ENCODE measurements around the gene LRRTM4.
"Not testable (repeated sequence)": the region's sequence is repeated elsewhere in the genome, so short reads cannot be mapped to it uniquely, and the experiment has no call there.

DNA sequence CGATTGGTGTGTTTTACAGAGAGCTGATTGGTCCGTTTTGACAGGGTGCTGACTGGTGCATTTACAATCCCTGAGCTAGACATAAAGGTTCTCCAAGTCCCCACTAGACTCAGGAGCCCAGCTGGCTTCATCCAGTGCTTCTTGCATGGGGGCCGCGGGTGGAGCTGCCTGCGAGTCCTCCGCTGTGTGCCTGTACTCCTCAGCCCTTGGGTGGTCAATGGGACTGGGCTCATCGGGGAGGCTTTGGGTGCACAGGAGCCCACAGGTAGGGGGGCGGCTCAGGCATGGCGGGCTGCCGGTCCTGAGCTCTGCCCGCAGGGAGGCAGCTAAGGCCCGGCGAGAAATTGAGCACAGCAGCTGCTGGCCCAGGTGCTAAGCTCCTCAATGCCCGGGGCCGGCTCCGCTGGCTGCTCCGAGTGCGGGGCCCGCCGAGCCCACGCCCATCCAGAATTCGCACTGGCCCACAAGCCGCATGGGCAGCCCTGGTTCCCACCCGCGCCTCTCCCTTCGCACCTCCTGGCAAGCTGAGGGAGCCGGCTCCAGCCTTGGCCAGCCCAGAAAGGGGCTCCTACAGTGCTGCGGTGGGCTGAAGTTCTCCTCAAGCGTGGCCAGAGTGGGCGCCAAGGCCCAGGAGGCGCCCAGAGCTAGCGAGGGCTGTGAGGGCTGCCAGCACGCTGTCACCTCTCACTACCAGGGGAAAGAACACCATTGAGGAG is 824.0 kb downstream of the LRRTM4 start:
- TF ChIP-seq, protein P1, sequence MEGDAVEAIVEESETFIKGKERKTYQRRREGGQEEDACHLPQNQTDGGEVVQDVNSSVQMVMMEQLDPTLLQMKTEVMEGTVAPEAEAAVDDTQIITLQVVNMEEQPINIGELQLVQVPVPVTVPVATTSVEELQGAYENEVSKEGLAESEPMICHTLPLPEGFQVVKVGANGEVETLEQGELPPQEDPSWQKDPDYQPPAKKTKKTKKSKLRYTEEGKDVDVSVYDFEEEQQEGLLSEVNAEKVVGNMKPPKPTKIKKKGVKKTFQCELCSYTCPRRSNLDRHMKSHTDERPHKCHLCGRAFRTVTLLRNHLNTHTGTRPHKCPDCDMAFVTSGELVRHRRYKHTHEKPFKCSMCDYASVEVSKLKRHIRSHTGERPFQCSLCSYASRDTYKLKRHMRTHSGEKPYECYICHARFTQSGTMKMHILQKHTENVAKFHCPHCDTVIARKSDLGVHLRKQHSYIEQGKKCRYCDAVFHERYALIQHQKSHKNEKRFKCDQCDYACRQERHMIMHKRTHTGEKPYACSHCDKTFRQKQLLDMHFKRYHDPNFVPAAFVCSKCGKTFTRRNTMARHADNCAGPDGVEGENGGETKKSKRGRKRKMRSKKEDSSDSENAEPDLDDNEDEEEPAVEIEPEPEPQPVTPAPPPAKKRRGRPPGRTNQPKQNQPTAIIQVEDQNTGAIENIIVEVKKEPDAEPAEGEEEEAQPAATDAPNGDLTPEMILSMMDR (IDR thresholded peaks at IDR 0.05): not testable (repeated sequence)
- not testable (repeated sequence) for TF ChIP-seq POLR2A (IDR thresholded peaks at IDR 0.05)

All from lower leg skin (tissue), 3 donors.